ENCODE data around the gene CALHM3. TPM values are rescaled to one million over a fixed set of nuclear protein-coding genes. Genes with fewer than 3 reads are reported as not detected.
"Not testable (repeated sequence)": the region's sequence is repeated elsewhere in the genome, so short reads cannot be mapped to it uniquely, and the experiment has no call there.

Gene CALHM3
- total RNA-seq, 1 experiment from 2014 or later, result 0.13 TPM

GRCh38 chr10:103504181-103504783 lies 25.2 kb upstream of the CALHM3 start:
- DNase-seq (ENCODE audit: low spot score) (no peak), ATAC-seq (no peak)
- POLR2A ChIA-PET, result interaction anchor here (0.7 kb wide), 1 partner anchor 309 kb away, joined by 3 read pairs; no protein-coding TSS in a partner anchor
- peaks cover 6% of the 10 kb centered on the region; the same call in 1 of the 2 replicates for H3K27me3 Mint-ChIP-seq (ENCODE audit: low read depth)
- no peaks in the 10 kb centered on the region for H3K36me3 Mint-ChIP-seq
- CTCF ChIA-PET, result interaction anchor here (0.5 to 3.4 kb wide), 4 partner anchors 14 to 39 kb away, joined by 3 to 18 read pairs (median 8); no protein-coding TSS in a partner anchor
- H3K4me1 Mint-ChIP-seq, result peaks cover 10% of the 10 kb centered on the region; the same call in 1 of the 2 replicates
- H3K9me3 Mint-ChIP-seq, result no peaks in the 10 kb centered on the region
- TF ChIP-seq ZNF317 (CRISPR knock-in tag; IDR thresholded peaks at IDR 0.05; ENCODE audit: borderline replicate concordance, low read depth) (no peak), GABPB1 (CRISPR knock-in tag; IDR thresholded peaks at IDR 0.05) (peak; percentile 60; the same call in 1 of the 2 replicates), ELF4 (CRISPR knock-in tag; IDR thresholded peaks at IDR 0.05; ENCODE audit: low read depth) (no peak), ZMAT4 (CRISPR knock-in tag; IDR thresholded peaks at IDR 0.05) (no peak), IRF2 (CRISPR knock-in tag; IDR thresholded peaks at IDR 0.05; ENCODE audit: borderline replicate concordance, low read depth) (no peak)
- no peak overlapping the region for H3K27ac Mint-ChIP-seq
- H3K4me3 Mint-ChIP-seq, result no peak overlapping the region

- H3K9me3 Mint-ChIP-seq, result not testable (repeated sequence)
- CTCF ChIA-PET, result interaction anchor here (0.6 to 3.4 kb wide), 5 partner anchors 18 to 61 kb away, joined by 3 to 18 read pairs (median 7); no protein-coding TSS in a partner anchor
Observed at GRCh38 chr10:103503777-103504176, 24.7 kb upstream of the CALHM3 start.

GRCh38 chr10:103502849-103503660 lies 24.0 kb upstream of the CALHM3 start:
- CTCF ChIA-PET, result interaction anchor here (0.5 to 3.4 kb wide), 8 partner anchors 9 to 86 kb away, joined by 3 to 18 read pairs (median 4); no protein-coding TSS in a partner anchor
- H3K4me3 Mint-ChIP-seq, result no peak overlapping the region

More at GRCh38 chr10:103503777-103504176, 24.7 kb upstream of the CALHM3 start:
- not testable (repeated sequence) for ATAC-seq; H3K36me3 Mint-ChIP-seq; H3K27ac Mint-ChIP-seq; H3K27me3 Mint-ChIP-seq (ENCODE audit: low read depth); H3K4me3 Mint-ChIP-seq; DNase-seq (ENCODE audit: low spot score)
- H3K4me1 Mint-ChIP-seq, result peaks cover 10% of the 10 kb centered on the region; the same call in 1 of the 2 replicates
- POLR2A ChIA-PET, result interaction anchor here (0.7 kb wide), 1 partner anchor 310 kb away, joined by 3 read pairs; no protein-coding TSS in a partner anchor

More at GRCh38 chr10:103502849-103503660, 24.0 kb upstream of the CALHM3 start:
- Mint-ChIP-seq H3K4me1 (peaks cover 8% of the 10 kb centered on the region; the same call in 1 of the 2 replicates), H3K27me3 (ENCODE audit: low read depth) (peaks cover 12% of the 10 kb centered on the region), H3K27ac (no peak overlapping the region), H3K36me3 (no peaks in the 10 kb centered on the region), H3K9me3 (no peaks in the 10 kb centered on the region)
- no peak for DNase-seq (ENCODE audit: low spot score)
- peak; percentile 40 for ATAC-seq
- TF ChIP-seq USF1 (CRISPR knock-in tag; IDR thresholded peaks at IDR 0.05) (no peak), GTF2I (CRISPR knock-in tag; conservative IDR thresholded peaks at IDR 0.05) (no peak), GRHL2 (CRISPR knock-in tag; IDR thresholded peaks at IDR 0.05; ENCODE audit: insufficient replicate concordance, severe bottlenecking) (no peak), RORB (CRISPR knock-in tag; IDR thresholded peaks at IDR 0.05) (no peak), ATF1 (CRISPR knock-in tag; IDR thresholded peaks at IDR 0.05) (no peak), GABPB1 (CRISPR knock-in tag; IDR thresholded peaks at IDR 0.05) (no peak), FOXJ3 (CRISPR knock-in tag; IDR thresholded peaks at IDR 0.05; ENCODE audit: borderline replicate concordance) (no peak), ATF6 (CRISPR knock-in tag; IDR thresholded peaks at IDR 0.05) (no peak), ETV6 (CRISPR knock-in tag; IDR thresholded peaks at IDR 0.05) (no peak), SMAD4 (CRISPR knock-in tag; IDR thresholded peaks at IDR 0.05) (no peak)
- POLR2A ChIA-PET, result interaction anchor here (0.7 kb wide), 1 partner anchor 311 kb away, joined by 3 read pairs; no protein-coding TSS in a partner anchor

All from WTC11 (cell line).